Germinal center (tissue), 1 donor: ENCODE measurements around the gene IMPA2.
A peak's percentile ranks its signal among the peaks of the same experiment; 100 is the strongest.
"Not testable (repeated sequence)": the region's sequence is repeated elsewhere in the genome, so short reads cannot be mapped to it uniquely, and the experiment has no call there.

ENCODE experiments used
- DNase-seq: peaks from one replicate; pipeline ENCODE4 v3.0.0; 2012; ENCODE audit warnings: mixed read lengths, low spot score

IMPA2 gene

GRCh38 chr18:12076424-12077140 is 95.3 kb downstream of the IMPA2 start:
- peak; percentile 21 for DNase-seq

- DNase-seq: not testable (repeated sequence)
These were observed 96.7 kb downstream of the IMPA2 start for GRCh38 chr18:12077994-12078393.

GRCh38 chr18:12079491-12080237 is 98.4 kb downstream of the IMPA2 start:
- no peak for DNase-seq
